Neural progenitor cell (in vitro differentiated cells): ENCODE results near the gene CDK16. TPM values are rescaled to one million over a fixed set of nuclear protein-coding genes. Genes with fewer than 3 reads are reported as not detected.

Experiments used
- DNase-seq: peaks from one replicate; pipeline ENCODE4 v3.0.0-alpha.2; 2016; ENCODE audit warnings: low spot score
- H2AFZ ChIP-seq: fragments of 200-600 bp; sonication (generic); replicated peaks from 2 replicates; pipeline ENCODE4 v1.6.1; 2016; ENCODE audit warnings: antibody characterized with exemption
- H3F3A ChIP-seq: fragments of 200-600 bp; sonication (generic); 2 replicates; pipeline ENCODE4 v1.6.1; 2016; ENCODE audit warnings: antibody characterized with exemption, low read depth
- H3K27ac ChIP-seq: fragments of 200-600 bp; sonication (generic); 2 replicates; pipeline ENCODE4 v1.5.1; 2016; ENCODE audit warnings: mild to moderate bottlenecking
- H3K27me3 ChIP-seq: fragments of 200-600 bp; sonication (generic); 2 replicates; pipeline ENCODE4 v1.6.1; 2016; ENCODE audit warnings: mild to moderate bottlenecking, moderate library complexity
- H3K36me3 ChIP-seq: fragments of 200-600 bp; sonication (generic); 2 replicates; pipeline ENCODE4 v1.5.1; 2016
- H3K4me1 ChIP-seq: fragments of 200-600 bp; sonication (generic); 2 replicates; pipeline ENCODE4 v1.6.1; 2016; ENCODE audit warnings: mixed run types
- H3K4me2 ChIP-seq: fragments of 200-600 bp; sonication (generic); 2 replicates; pipeline ENCODE4 v1.6.1; 2016
- H3K4me3 ChIP-seq: fragments of 200-600 bp; sonication (generic); 2 replicates; pipeline ENCODE4 v1.5.1; 2016
- H3K79me2 ChIP-seq: fragments of 200-600 bp; sonication (generic); 2 replicates; pipeline ENCODE4 v1.6.1; 2016; ENCODE audit warnings: low read depth
- H3K9ac ChIP-seq: fragments of 200-600 bp; sonication (generic); 2 replicates; pipeline ENCODE4 v1.6.1; 2016
- H3K9me3 ChIP-seq: fragments of 200-600 bp; sonication (generic); 2 replicates; pipeline ENCODE4 v1.5.1; 2016; ENCODE audit warnings: low read depth
- H4K20me1 ChIP-seq: fragments of 200-600 bp; sonication (generic); 2 replicates; pipeline ENCODE4 v1.6.1; 2016; ENCODE audit warnings: low read depth
- H3K27ac Mint-ChIP-seq: 3 replicates; pipeline ENCODE4 v1.8.0; 2021; ENCODE audit warnings: mixed read lengths
- H3K27me3 Mint-ChIP-seq: 2 replicates; pipeline ENCODE4 v1.8.0; 2022; ENCODE audit warnings: low read depth, mild to moderate bottlenecking, inconsistent platforms, moderate library complexity, mixed read lengths; ENCODE audit not compliant: insufficient read depth
- H3K36me3 Mint-ChIP-seq: 3 replicates; pipeline ENCODE4 v1.8.0; 2021; ENCODE audit warnings: mixed read lengths
- H3K4me1 Mint-ChIP-seq: 3 replicates; pipeline ENCODE4 v1.8.0; 2021; ENCODE audit warnings: mixed read lengths
- H3K4me3 Mint-ChIP-seq: 3 replicates; pipeline ENCODE4 v1.8.0; 2021; ENCODE audit warnings: mild to moderate bottlenecking, moderate library complexity, mixed read lengths
- H3K9me3 Mint-ChIP-seq: 3 replicates; pipeline ENCODE4 v1.8.0; 2020; ENCODE audit warnings: mixed read lengths
- EZH2 ChIP-seq: fragments of 200-600 bp; sonication (generic); IDR thresholded peaks from 2 replicates; pipeline ENCODE4 v1.6.1; 2017; ENCODE audit warnings: antibody characterized with exemption, mild to moderate bottlenecking, moderate library complexity
- EZH2phosphoT487 ChIP-seq: fragments of 200-600 bp; sonication (generic); IDR thresholded peaks from 2 replicates; pipeline ENCODE4 v1.6.1; 2017; ENCODE audit warnings: antibody characterized with exemption
- total RNA-seq: library from RNA; depleted of rRNA; stranded (reverse); fragments of >200 nt; gene quantifications from 2 replicates; pipeline ENCODE4 v1.2.3, GENCODE V29; 2015; ENCODE audit warnings: low replicate concordance
- TF ChIP-seq, protein P1 (sequence below): fragments of 200-600 bp; sonication (generic); IDR thresholded peaks from 2 replicates; pipeline ENCODE4 v1.5.1; 2017; ENCODE audit warnings: antibody characterized with exemption, mild to moderate bottlenecking

The CDK16 gene
- total RNA-seq, 1 donor from 2014 or later, result 166 TPM

DNA sequence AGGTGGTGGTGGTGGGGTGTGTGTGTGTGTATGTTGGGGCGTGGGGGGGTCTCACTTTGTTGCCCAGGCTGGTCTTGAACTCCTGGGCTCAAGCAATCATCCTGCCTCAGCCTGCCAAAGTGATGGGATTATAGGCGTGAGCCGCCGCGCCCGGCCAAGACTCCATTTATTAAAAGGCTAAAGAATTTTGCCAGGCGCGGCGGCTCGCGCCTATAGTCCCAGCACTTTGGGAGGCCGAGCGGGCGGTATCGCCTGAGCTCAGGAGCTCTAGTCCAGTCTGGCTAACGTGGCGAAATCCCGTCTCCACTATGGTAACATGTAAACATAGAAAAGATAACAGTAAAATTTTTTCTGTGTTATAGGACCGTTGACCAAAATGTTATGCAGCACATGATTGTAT lies 28.6 kb upstream of the CDK16 start:
- H3K27me3 Mint-ChIP-seq, result peaks cover 9% of the 10 kb centered on the region
- no peak overlapping the region for H3K27ac Mint-ChIP-seq
- Histone ChIP-seq H3K36me3 (no peaks in the 10 kb centered on the region), H3K27ac (no peak overlapping the region), H3K4me2 (no peak overlapping the region), H3F3A (peaks cover 19% of the 10 kb centered on the region), H3K9ac (no peak overlapping the region), H3K27me3 (peaks cover 19% of the 10 kb centered on the region), H2AFZ (no peak overlapping the region), H3K4me3 (no peak overlapping the region), H3K79me2 (peaks cover 13% of the 10 kb centered on the region), H3K9me3 (no peaks in the 10 kb centered on the region), H4K20me1 (peaks cover 9% of the 10 kb centered on the region), H3K4me1 (peaks cover 9% of the 10 kb centered on the region)
- H3K4me3 Mint-ChIP-seq, result no peak overlapping the region
- peaks cover 13% of the 10 kb centered on the region for H3K36me3 Mint-ChIP-seq
- H3K9me3 Mint-ChIP-seq, result no peaks in the 10 kb centered on the region
- H3K4me1 Mint-ChIP-seq, result peaks cover 22% of the 10 kb centered on the region
- TF ChIP-seq, protein P1, sequence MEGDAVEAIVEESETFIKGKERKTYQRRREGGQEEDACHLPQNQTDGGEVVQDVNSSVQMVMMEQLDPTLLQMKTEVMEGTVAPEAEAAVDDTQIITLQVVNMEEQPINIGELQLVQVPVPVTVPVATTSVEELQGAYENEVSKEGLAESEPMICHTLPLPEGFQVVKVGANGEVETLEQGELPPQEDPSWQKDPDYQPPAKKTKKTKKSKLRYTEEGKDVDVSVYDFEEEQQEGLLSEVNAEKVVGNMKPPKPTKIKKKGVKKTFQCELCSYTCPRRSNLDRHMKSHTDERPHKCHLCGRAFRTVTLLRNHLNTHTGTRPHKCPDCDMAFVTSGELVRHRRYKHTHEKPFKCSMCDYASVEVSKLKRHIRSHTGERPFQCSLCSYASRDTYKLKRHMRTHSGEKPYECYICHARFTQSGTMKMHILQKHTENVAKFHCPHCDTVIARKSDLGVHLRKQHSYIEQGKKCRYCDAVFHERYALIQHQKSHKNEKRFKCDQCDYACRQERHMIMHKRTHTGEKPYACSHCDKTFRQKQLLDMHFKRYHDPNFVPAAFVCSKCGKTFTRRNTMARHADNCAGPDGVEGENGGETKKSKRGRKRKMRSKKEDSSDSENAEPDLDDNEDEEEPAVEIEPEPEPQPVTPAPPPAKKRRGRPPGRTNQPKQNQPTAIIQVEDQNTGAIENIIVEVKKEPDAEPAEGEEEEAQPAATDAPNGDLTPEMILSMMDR, result no peak
- TF ChIP-seq EZH2phosphoT487 (no peak), EZH2 (no peak)
- DNase-seq, result peak; percentile 28

DNA sequence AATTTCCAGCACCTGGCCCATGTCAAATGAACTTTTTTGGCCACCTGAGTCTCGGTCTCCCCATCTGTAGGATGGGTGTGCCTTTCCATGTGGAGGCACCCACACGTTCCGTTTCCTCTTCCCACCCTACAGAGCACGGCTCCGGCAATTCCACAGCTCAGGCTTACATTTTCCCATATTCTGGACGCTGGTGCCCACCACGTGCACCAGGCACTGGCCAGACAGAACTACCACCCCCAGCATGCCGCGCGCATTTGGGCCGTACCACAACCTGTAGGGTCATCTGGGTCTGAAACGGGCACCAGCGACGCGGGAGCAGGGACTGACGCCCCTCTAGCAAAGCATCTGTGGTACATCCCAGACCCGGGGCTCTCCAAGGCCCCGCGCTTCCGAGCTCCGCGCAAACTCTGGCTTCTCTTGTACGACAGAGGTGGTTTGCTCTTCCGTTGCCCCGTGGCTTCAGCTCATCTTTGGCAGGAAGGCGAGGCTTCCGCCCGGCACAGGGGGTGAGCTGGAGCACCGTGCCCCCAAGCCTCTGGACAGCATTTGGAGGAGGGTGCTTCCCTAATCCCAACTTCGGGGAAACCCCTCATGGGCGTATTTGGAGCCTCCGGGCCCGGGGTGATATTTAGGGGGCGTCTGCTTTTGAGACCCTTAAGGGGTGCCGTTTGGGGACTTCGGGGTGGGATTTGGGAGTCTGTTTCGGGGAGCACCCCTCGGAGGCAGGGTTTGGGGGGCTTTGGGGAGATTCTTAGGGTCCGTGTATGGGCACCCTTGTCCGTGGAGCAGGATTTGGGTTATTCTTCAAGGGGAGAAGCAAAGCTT lies 27.8 kb upstream of the CDK16 start:
- H3K36me3 ChIP-seq, result no peaks in the 10 kb centered on the region
- H3K4me2 ChIP-seq, result peak overlapping the region; percentile 76
- H3K27ac Mint-ChIP-seq, result peak overlapping the region; percentile 87
- no peaks in the 10 kb centered on the region for H3K9me3 ChIP-seq
- no peaks in the 10 kb centered on the region for H3K9me3 Mint-ChIP-seq
- peaks cover 15% of the 10 kb centered on the region for H3K4me1 ChIP-seq
- peaks cover 20% of the 10 kb centered on the region for H3K79me2 ChIP-seq
- TF ChIP-seq, protein P1, result no peak
- TF ChIP-seq EZH2phosphoT487 (no peak), EZH2 (no peak)
- no peak overlapping the region for H3K9ac ChIP-seq
- H3F3A ChIP-seq, result peaks cover 19% of the 10 kb centered on the region
- H3K27me3 ChIP-seq, result peaks cover 19% of the 10 kb centered on the region
- H3K27ac ChIP-seq, result no peak overlapping the region
- H3K27me3 Mint-ChIP-seq, result peaks cover 9% of the 10 kb centered on the region
- H3K4me1 Mint-ChIP-seq, result peaks cover 28% of the 10 kb centered on the region
- peak; percentile 97 for DNase-seq
- H3K36me3 Mint-ChIP-seq, result peaks cover 13% of the 10 kb centered on the region
- H3K4me3 Mint-ChIP-seq, result peak overlapping the region; percentile 90
- peaks cover 17% of the 10 kb centered on the region for H4K20me1 ChIP-seq
- peak overlapping the region; percentile 57 for H2AFZ ChIP-seq
- peak overlapping the region; percentile 47 for H3K4me3 ChIP-seq

DNA sequence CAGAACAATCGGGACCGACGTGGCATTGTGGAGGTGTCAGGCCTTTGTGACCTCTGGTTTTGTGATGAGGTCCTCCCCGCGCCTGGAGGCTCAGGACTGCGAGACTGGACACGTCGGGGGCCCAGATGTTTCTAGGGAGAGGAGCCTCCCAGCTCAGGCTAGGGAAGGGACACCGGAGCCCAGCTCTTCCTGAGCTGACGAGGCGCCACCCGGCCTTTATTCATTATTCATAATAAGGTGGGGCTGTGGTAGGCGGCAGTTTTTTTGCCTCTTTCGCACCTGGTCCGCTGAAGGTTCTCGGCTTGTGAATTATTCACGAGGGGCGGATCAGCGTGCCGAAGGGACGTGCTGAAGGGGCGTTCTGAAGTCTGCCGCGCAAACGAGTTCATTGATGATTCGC lies 27.1 kb upstream of the CDK16 start:
- peaks cover 9% of the 10 kb centered on the region for H3K27me3 Mint-ChIP-seq
- no peaks in the 10 kb centered on the region for H3K9me3 Mint-ChIP-seq
- Histone ChIP-seq H3K36me3 (no peaks in the 10 kb centered on the region), H3K9me3 (no peaks in the 10 kb centered on the region), H3K27me3 (peaks cover 19% of the 10 kb centered on the region), H3K4me2 (peak overlapping the region; percentile 76), H3K4me1 (peaks cover 22% of the 10 kb centered on the region), H4K20me1 (peaks cover 24% of the 10 kb centered on the region), H3K79me2 (peaks cover 27% of the 10 kb centered on the region), H3K27ac (no peak overlapping the region), H2AFZ (peak overlapping the region; percentile 57), H3F3A (peaks cover 19% of the 10 kb centered on the region), H3K9ac (no peak overlapping the region), H3K4me3 (peak overlapping the region; percentile 47)
- peak overlapping the region; percentile 90 for H3K4me3 Mint-ChIP-seq
- H3K4me1 Mint-ChIP-seq, result peaks cover 35% of the 10 kb centered on the region
- H3K27ac Mint-ChIP-seq, result no peak overlapping the region
- TF ChIP-seq, protein P1, result no peak
- TF ChIP-seq EZH2 (no peak), EZH2phosphoT487 (no peak)
- H3K36me3 Mint-ChIP-seq, result peaks cover 17% of the 10 kb centered on the region
- DNase-seq, result peak; percentile 58
